Loucy (cell line): ENCODE results near the gene C1orf50.
"Not testable (repeated sequence)": the region's sequence is repeated elsewhere in the genome, so short reads cannot be mapped to it uniquely, and the experiment has no call there.

Experiments
- H2AFZ ChIP-seq: fragments of 200-600 bp; sonication (generic); 2 replicates; pipeline ENCODE4 v1.6.0; 2016; ENCODE audit warnings: antibody characterized with exemption, mild to moderate bottlenecking, low read length, moderate library complexity
- H3F3A ChIP-seq: fragments of 200-600 bp; 2 replicates; pipeline ENCODE4 v1.6.0; 2016; ENCODE audit warnings: antibody characterized with exemption, low read depth, mild to moderate bottlenecking
- H3K27me3 ChIP-seq: fragments of 200-600 bp; sonication (generic); 2 replicates; pipeline ENCODE4 v1.6.1; 2014; ENCODE audit warnings: low read length, mild to moderate bottlenecking; ENCODE audit not compliant: insufficient read depth, poor library complexity, severe bottlenecking
- H3K36me3 ChIP-seq: fragments of 200-600 bp; sonication (generic); 2 replicates; pipeline ENCODE4 v1.6.1; 2016; ENCODE audit warnings: low read length; ENCODE audit not compliant: insufficient read depth
- H3K4me1 ChIP-seq: fragments of 200-600 bp; sonication (generic); 2 replicates; pipeline ENCODE4 v1.5.1; 2014; ENCODE audit warnings: low read length, mild to moderate bottlenecking; ENCODE audit not compliant: insufficient read depth, poor library complexity, severe bottlenecking
- H3K4me2 ChIP-seq: fragments of 200-600 bp; sonication (generic); 2 replicates; pipeline ENCODE4 v1.6.0; 2014; ENCODE audit warnings: antibody characterized with exemption, low read length, low read depth, mild to moderate bottlenecking; ENCODE audit not compliant: poor library complexity, severe bottlenecking
- H3K4me3 ChIP-seq: fragments of 200-600 bp; sonication (generic); 2 replicates; pipeline ENCODE4 v1.5.1; 2014; ENCODE audit warnings: low read length, mild to moderate bottlenecking, mixed read lengths; ENCODE audit not compliant: poor library complexity, severe bottlenecking
- H3K79me2 ChIP-seq: fragments of 200-600 bp; sonication (generic); 2 replicates; pipeline ENCODE4 v1.6.1; 2014; ENCODE audit warnings: low read length; ENCODE audit not compliant: insufficient read depth
- H3K9ac ChIP-seq: fragments of 200-600 bp; sonication (generic); 2 replicates; pipeline ENCODE4 v1.6.0; 2014; ENCODE audit warnings: mild to moderate bottlenecking, low read depth, low read length, moderate library complexity; ENCODE audit not compliant: poor library complexity, severe bottlenecking
- H3K9me2 ChIP-seq: fragments of 200-600 bp; sonication (generic); replicated peaks from 2 replicates; pipeline ENCODE4 v1.6.1; 2016; ENCODE audit warnings: low read depth, low read length, mixed read lengths
- H3K9me3 ChIP-seq: fragments of 200-600 bp; sonication (generic); 2 replicates; pipeline ENCODE4 v1.6.1; 2014; ENCODE audit warnings: mild to moderate bottlenecking, antibody characterized with exemption, low read length, low read depth; ENCODE audit not compliant: insufficient read depth
- H4K20me1 ChIP-seq: fragments of 200-600 bp; sonication (generic); 2 replicates; pipeline ENCODE4 v1.6.0; 2014; ENCODE audit warnings: antibody characterized with exemption, low read length, mild to moderate bottlenecking; ENCODE audit not compliant: insufficient read depth, poor library complexity, severe bottlenecking
- CTCF ChIP-seq: fragments of 200-600 bp; sonication (generic); conservative IDR thresholded peaks from 2 replicates; pipeline ENCODE4 v1.5.1; 2014; ENCODE audit warnings: mild to moderate bottlenecking, antibody characterized with exemption, low read length
- EZH2phosphoT487 ChIP-seq: fragments of 200-600 bp; IDR thresholded peaks from 2 replicates; pipeline ENCODE4 v1.6.1; 2018; ENCODE audit warnings: antibody characterized with exemption, mild to moderate bottlenecking, moderate library complexity, borderline replicate concordance

C1orf50 gene

GRCh38 chr1:42807056-42807668 lies 40.1 kb downstream of the C1orf50 start:
- H3K9ac ChIP-seq, result no peak overlapping the region
- no peaks in the 10 kb centered on the region for H3F3A ChIP-seq
- H3K4me2 ChIP-seq, result no peak overlapping the region
- H3K9me3 ChIP-seq, result no peaks in the 10 kb centered on the region
- no peaks in the 10 kb centered on the region for H4K20me1 ChIP-seq
- H3K27me3 ChIP-seq, result no peaks in the 10 kb centered on the region
- H3K4me1 ChIP-seq, result no peaks in the 10 kb centered on the region
- TF ChIP-seq CTCF (no peak), EZH2phosphoT487 (no peak)
- no peak overlapping the region for H2AFZ ChIP-seq
- H3K79me2 ChIP-seq, result no peaks in the 10 kb centered on the region
- no peaks in the 10 kb centered on the region for H3K9me2 ChIP-seq
- no peak overlapping the region for H3K4me3 ChIP-seq
- H3K36me3 ChIP-seq, result no peaks in the 10 kb centered on the region

- not testable (repeated sequence) for H3K4me2 ChIP-seq, H3K9me2 ChIP-seq, H2AFZ ChIP-seq, H3K79me2 ChIP-seq, H3K4me3 ChIP-seq, H3K36me3 ChIP-seq, H3K9ac ChIP-seq, H3K9me3 ChIP-seq, H3K27me3 ChIP-seq, H4K20me1 ChIP-seq, H3F3A ChIP-seq
- H3K4me1 ChIP-seq, result peaks cover 18% of the 10 kb centered on the region
Observed at GRCh38 chr1:42814815-42815214, 47.8 kb downstream of the C1orf50 start.

GRCh38 chr1:42815941-42816584 lies 49.0 kb downstream of the C1orf50 start:
- Histone ChIP-seq H2AFZ (peak overlapping the region; percentile 74), H3K27me3 (no peaks in the 10 kb centered on the region), H3K9me2 (no peaks in the 10 kb centered on the region), H3K4me2 (peak overlapping the region; percentile 93), H3K9me3 (no peaks in the 10 kb centered on the region), H4K20me1 (no peaks in the 10 kb centered on the region), H3K9ac (peak overlapping the region; percentile 85), H3K4me3 (peak overlapping the region; percentile 94), H3F3A (no peaks in the 10 kb centered on the region; the same call in 1 of the 2 replicates), H3K4me1 (peaks cover 24% of the 10 kb centered on the region), H3K36me3 (no peaks in the 10 kb centered on the region), H3K79me2 (peaks cover 9% of the 10 kb centered on the region)
- no peak for TF ChIP-seq EZH2phosphoT487
- no peak for TF ChIP-seq CTCF
